HepG2 (cell line): ENCODE data around the gene DNASE1L2. TPM values are rescaled to one million over a fixed set of nuclear protein-coding genes. Genes with fewer than 3 reads are reported as not detected.

ENCODE experiments used
- CCAR2 ChIP-seq: fragments of 200-400 bp; formaldehyde crosslinking; optimal IDR thresholded peaks from 2 replicates; pipeline ENCODE3; 2018; ENCODE audit warnings: low read depth, mild to moderate bottlenecking, low read length, moderate library complexity
- ELK4 ChIP-seq: sonication (generic); formaldehyde crosslinking; IDR thresholded peaks from 2 replicates; pipeline ENCODE4 v1.9.0; 2021; ENCODE audit warnings: missing genetic modification reagents, borderline replicate concordance
- ETV6 ChIP-seq: sonication (generic); formaldehyde crosslinking; conservative IDR thresholded peaks from 2 replicates; pipeline ENCODE4 v1.4.0; 2020; ENCODE audit warnings: missing genetic modification reagents
- HNRNPL ChIP-seq: fragments of 200-400 bp; formaldehyde crosslinking; IDR thresholded peaks from 2 replicates; pipeline ENCODE4 v1.6.1; 2017; ENCODE audit warnings: mild to moderate bottlenecking, low read depth, low read length
- JARID2 ChIP-seq: sonication (generic); formaldehyde crosslinking; IDR thresholded peaks from 2 replicates; pipeline ENCODE4 v1.8.1; 2023; ENCODE audit warnings: missing genetic modification reagents, inconsistent platforms; ENCODE audit not compliant: insufficient replicate concordance
- KLF13 ChIP-seq: sonication (generic); formaldehyde crosslinking; IDR thresholded peaks from 2 replicates; pipeline ENCODE4 v1.4.0; 2020; ENCODE audit warnings: mild to moderate bottlenecking, missing genetic modification reagents
- MAFK ChIP-seq, 2 experiments: IDR thresholded peaks in 1 of 2; conservative IDR thresholded peaks in 1 of 2; 2 replicates each; pipeline ENCODE4 v1.6.1; 2011; ENCODE audit warnings: improper control_type of control experiment in 2 of 2, low read length in 2 of 2
- MLXIP ChIP-seq: sonication (generic); formaldehyde crosslinking; IDR thresholded peaks from 2 replicates; pipeline ENCODE4 v1.9.0; 2021; ENCODE audit warnings: missing genetic modification reagents, borderline replicate concordance
- NRL ChIP-seq: sonication (generic); formaldehyde crosslinking; IDR thresholded peaks from 2 replicates; pipeline ENCODE4 v1.5.0; 2020; ENCODE audit warnings: missing genetic modification reagents, mild to moderate bottlenecking, moderate library complexity, borderline replicate concordance
- POGZ ChIP-seq: sonication (generic); formaldehyde crosslinking; IDR thresholded peaks from 2 replicates; pipeline ENCODE4 v1.4.0; 2020; ENCODE audit warnings: mild to moderate bottlenecking, missing genetic modification reagents
- RAD21 ChIP-seq: fragments of 450-650 bp; formaldehyde crosslinking; IDR thresholded peaks from 2 replicates; pipeline ENCODE4 v1.5.0; 2020; ENCODE audit warnings: mild to moderate bottlenecking
- SMAD1 ChIP-seq: sonication (generic); formaldehyde crosslinking; IDR thresholded peaks from 2 replicates; pipeline ENCODE4 v1.4.0; 2020; ENCODE audit warnings: missing genetic modification reagents, low read depth, mild to moderate bottlenecking, borderline replicate concordance
- SUZ12 ChIP-seq: fragments of 150-350 bp; IDR thresholded peaks from 2 replicates; pipeline ENCODE4 v1.6.1; 2014; ENCODE audit warnings: low read depth, low read length
- ZKSCAN8 ChIP-seq: IDR thresholded peaks from 2 replicates; pipeline ENCODE4 v1.6.1; 2016; ENCODE audit warnings: borderline replicate concordance, missing genetic modification reagents, missing compliant biosample characterization
- ZNF232 ChIP-seq: sonication (generic); formaldehyde crosslinking; IDR thresholded peaks from 2 replicates; pipeline ENCODE4 v1.4.0; 2020; ENCODE audit warnings: missing genetic modification reagents, borderline replicate concordance
- ZNF343 ChIP-seq: sonication (generic); formaldehyde crosslinking; IDR thresholded peaks from 2 replicates; pipeline ENCODE4 v1.4.0; 2020; ENCODE audit warnings: mild to moderate bottlenecking, missing genetic modification reagents
- ZNF562 ChIP-seq: sonication (generic); formaldehyde crosslinking; IDR thresholded peaks from 2 replicates; pipeline ENCODE4 v1.8.0; 2022; ENCODE audit warnings: missing genetic modification reagents, borderline replicate concordance
- ZNF567 ChIP-seq: sonication (generic); formaldehyde crosslinking; IDR thresholded peaks from 2 replicates; pipeline ENCODE4 v1.8.1; 2023; ENCODE audit warnings: mild to moderate bottlenecking, missing genetic modification reagents, borderline replicate concordance
- ZNF670 ChIP-seq: sonication (generic); formaldehyde crosslinking; IDR thresholded peaks from 2 replicates; pipeline ENCODE4 v1.8.0; 2022; ENCODE audit warnings: mild to moderate bottlenecking, missing genetic modification reagents, borderline replicate concordance
- ZNF720 ChIP-seq: sonication (generic); formaldehyde crosslinking; IDR thresholded peaks from 2 replicates; pipeline ENCODE4 v1.4.0; 2020; ENCODE audit warnings: missing genetic modification reagents
- polyA plus RNA-seq, 8 experiments: library from polyadenylated mRNA; depleted of rRNA in 3 of 8; stranded (reverse) in 7 of 8; unstranded in 1 of 8; fragments of >200 nt; fragmentation: Illumina TruSeq in 4 of 8; extraction: Trizol in 4 of 8; gene quantifications; 2 replicates each; pipeline versions ENCODE4 v1.2.1 to v1.2.3, GENCODE V29; 2011 to 2016; ENCODE audit warnings: low read depth in 4 of 8, missing spikeins in 1 of 8, mixed read lengths in 1 of 8; ENCODE audit not compliant: insufficient read depth in 1 of 8
- total RNA-seq, 5 experiments: library from RNA; depleted of rRNA; stranded (reverse); fragments of >200 nt; fragmentation: Illumina TruSeq; extraction: Trizol; gene quantifications; 2 replicates each; pipeline ENCODE4 v1.2.3, GENCODE V29; 2016; ENCODE audit warnings: low read depth in 1 of 5
- TF ChIP-seq, protein P1 (sequence below): IDR thresholded peaks from 2 replicates; pipeline ENCODE4 v1.4.0; 2020; ENCODE audit warnings: mild to moderate bottlenecking, missing genetic modification reagents

The DNASE1L2 gene
- total and polyA plus RNA-seq, 2 of the 13 experiments (the other 11 are each of a cell fraction or from before 2014, with no cell fraction given) = 0.44 to 0.50 TPM

- TF ChIP-seq, protein P1, sequence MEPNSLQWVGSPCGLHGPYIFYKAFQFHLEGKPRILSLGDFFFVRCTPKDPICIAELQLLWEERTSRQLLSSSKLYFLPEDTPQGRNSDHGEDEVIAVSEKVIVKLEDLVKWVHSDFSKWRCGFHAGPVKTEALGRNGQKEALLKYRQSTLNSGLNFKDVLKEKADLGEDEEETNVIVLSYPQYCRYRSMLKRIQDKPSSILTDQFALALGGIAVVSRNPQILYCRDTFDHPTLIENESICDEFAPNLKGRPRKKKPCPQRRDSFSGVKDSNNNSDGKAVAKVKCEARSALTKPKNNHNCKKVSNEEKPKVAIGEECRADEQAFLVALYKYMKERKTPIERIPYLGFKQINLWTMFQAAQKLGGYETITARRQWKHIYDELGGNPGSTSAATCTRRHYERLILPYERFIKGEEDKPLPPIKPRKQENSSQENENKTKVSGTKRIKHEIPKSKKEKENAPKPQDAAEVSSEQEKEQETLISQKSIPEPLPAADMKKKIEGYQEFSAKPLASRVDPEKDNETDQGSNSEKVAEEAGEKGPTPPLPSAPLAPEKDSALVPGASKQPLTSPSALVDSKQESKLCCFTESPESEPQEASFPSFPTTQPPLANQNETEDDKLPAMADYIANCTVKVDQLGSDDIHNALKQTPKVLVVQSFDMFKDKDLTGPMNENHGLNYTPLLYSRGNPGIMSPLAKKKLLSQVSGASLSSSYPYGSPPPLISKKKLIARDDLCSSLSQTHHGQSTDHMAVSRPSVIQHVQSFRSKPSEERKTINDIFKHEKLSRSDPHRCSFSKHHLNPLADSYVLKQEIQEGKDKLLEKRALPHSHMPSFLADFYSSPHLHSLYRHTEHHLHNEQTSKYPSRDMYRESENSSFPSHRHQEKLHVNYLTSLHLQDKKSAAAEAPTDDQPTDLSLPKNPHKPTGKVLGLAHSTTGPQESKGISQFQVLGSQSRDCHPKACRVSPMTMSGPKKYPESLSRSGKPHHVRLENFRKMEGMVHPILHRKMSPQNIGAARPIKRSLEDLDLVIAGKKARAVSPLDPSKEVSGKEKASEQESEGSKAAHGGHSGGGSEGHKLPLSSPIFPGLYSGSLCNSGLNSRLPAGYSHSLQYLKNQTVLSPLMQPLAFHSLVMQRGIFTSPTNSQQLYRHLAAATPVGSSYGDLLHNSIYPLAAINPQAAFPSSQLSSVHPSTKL = peak; percentile 39; the same call in 1 of the 2 replicates
- TF ChIP-seq ZNF343 (CRISPR knock-in tag) (0 out of 2 replicates have a peak, but pooled peaks have one; percentile 57), JARID2 (no peak), HNRNPL (no peak), ELK4 (CRISPR knock-in tag) (no peak), ETV6 (CRISPR knock-in tag) (0 out of 2 replicates have a peak, but pooled peaks have one; percentile 38), KLF13 (CRISPR knock-in tag) (no peak), SUZ12 (no peak), ZNF670 (CRISPR knock-in tag) (no peak), ZNF567 (no peak), ZNF232 (CRISPR knock-in tag) (peak; percentile 71; the same call in 1 of the 2 replicates), NRL (CRISPR knock-in tag) (peak; percentile 68), RAD21 (CRISPR knock-in tag) (no peak), MAFK (conservative IDR thresholded peaks at IDR 0.05 in 1 of 2, IDR thresholded peaks at IDR 0.05 in 1 of 2; ENCODE audit: low read length in 2 of 2) (no peak), MLXIP (CRISPR knock-in tag) (0 out of 2 replicates have a peak, but pooled peaks have one; percentile 26), POGZ (CRISPR knock-in tag) (peak; percentile 75), ZNF720 (CRISPR knock-in tag) (no peak), CCAR2 (no peak), ZNF562 (CRISPR knock-in tag) (no peak), SMAD1 (CRISPR knock-in tag) (peak; percentile 73; the same call in 1 of the 2 replicates), ZKSCAN8 (CRISPR knock-in tag) (peak; percentile 56; the same call in 1 of the 2 replicates)
These were observed 12.9 kb upstream of the DNASE1L2 start, which contains the start of gene E4F1 (continued) for GRCh38 chr16:2223221-2223941.
